ENCODE results near the gene EIF3K. TPM values are rescaled to one million over a fixed set of nuclear protein-coding genes. Genes with fewer than 3 reads are reported as not detected.

Gene EIF3K
- total and polyA plus RNA-seq, 2 of the 8 experiments (the other 6 are each of a cell fraction or from before 2014, with no cell fraction given), result 329 to 937 TPM

DNA sequence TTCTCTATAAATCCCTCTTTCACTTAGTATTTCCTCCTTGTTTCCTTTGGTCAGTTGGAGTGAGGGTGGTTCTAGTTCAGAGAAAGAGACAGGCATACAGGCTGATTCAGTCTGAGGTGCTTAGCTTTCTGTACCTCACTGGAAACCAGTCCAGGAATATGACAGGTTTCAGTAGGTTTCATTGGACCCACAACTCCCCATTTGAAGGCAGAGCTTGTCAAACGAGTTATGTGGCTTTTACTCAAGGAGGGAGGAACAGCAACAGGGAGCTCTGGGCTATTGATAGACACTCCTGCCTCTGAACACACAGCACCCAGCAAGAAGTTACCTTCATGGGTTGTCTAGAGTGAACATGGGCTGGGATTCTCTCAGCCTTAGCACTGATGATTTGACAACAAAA is 43.0 kb downstream of the EIF3K start:
- no peaks in the 10 kb centered on the region for H3K9me3 ChIP-seq (ENCODE audit: insufficient read depth in 2 of 2, low read depth in 1 of 2, low read length in 1 of 2)
- H3K36me3 ChIP-seq (ENCODE audit: control insufficient read depth in 2 of 4, insufficient read depth in 4 of 4, low read length in 3 of 4), result no peaks in the 10 kb centered on the region; a peak in 1 of 8 replicates
- H4K91ac ChIP-seq (replicated peaks; ENCODE audit: insufficient read length, low read length), result no peak overlapping the region
- TF ChIP-seq GTF2F1 (IDR thresholded peaks at IDR 0.05; ENCODE audit: borderline replicate concordance, low read depth, low read length), result no peak
- TF ChIP-seq, protein P1, sequence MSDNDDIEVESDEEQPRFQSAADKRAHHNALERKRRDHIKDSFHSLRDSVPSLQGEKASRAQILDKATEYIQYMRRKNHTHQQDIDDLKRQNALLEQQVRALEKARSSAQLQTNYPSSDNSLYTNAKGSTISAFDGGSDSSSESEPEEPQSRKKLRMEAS (IDR thresholded peaks at IDR 0.05), result no peak
- TF ChIP-seq SIRT6 (IDR thresholded peaks at IDR 0.05; ENCODE audit: low read length), result no peak
- TF ChIP-seq GABPA (IDR thresholded peaks at IDR 0.05; ENCODE audit: borderline replicate concordance, insufficient read depth, low read length), result no peak
- no peak for TF ChIP-seq CEBPB (IDR thresholded peaks at IDR 0.05; ENCODE audit: low read depth, low read length)
- no peak for TF ChIP-seq RFX5 (IDR thresholded peaks at IDR 0.05; ENCODE audit: borderline replicate concordance, low read depth, low read length)
- no peak for TF ChIP-seq YY1 (IDR thresholded peaks at IDR 0.05; ENCODE audit: low read depth, low read length)
- no peak for TF ChIP-seq KDM4A (IDR thresholded peaks at IDR 0.05; ENCODE audit: low read depth, low read length, severe bottlenecking)
- TF ChIP-seq ZNF274 (IDR thresholded peaks at IDR 0.05; ENCODE audit: borderline replicate concordance, extremely low read depth, low read length), result no peak
- no peak for TF ChIP-seq POU5F1 (IDR thresholded peaks at IDR 0.05; ENCODE audit: low read depth, low read length)
- no peak for TF ChIP-seq SAP30 (IDR thresholded peaks at IDR 0.05; ENCODE audit: insufficient read depth, insufficient replicate concordance, low read length)
- TF ChIP-seq BACH1 (IDR thresholded peaks at IDR 0.05; ENCODE audit: low read length), result no peak
- no peak for TF ChIP-seq CHD2 (IDR thresholded peaks at IDR 0.05; ENCODE audit: low read length)
- no peak for TF ChIP-seq NANOG (IDR thresholded peaks at IDR 0.05; ENCODE audit: insufficient read depth, low read depth, low read length, poor library complexity, severe bottlenecking)
- no peak for TF ChIP-seq JUN (IDR thresholded peaks at IDR 0.05; ENCODE audit: low read depth, low read length)
- no peak overlapping the region for H3K27ac ChIP-seq (ENCODE audit: low read depth, low read length)
- H3K23ac ChIP-seq (ENCODE audit: insufficient read length), result no peak overlapping the region
- no peak overlapping the region for H2BK15ac ChIP-seq (ENCODE audit: low read length)
- H2BK12ac ChIP-seq (ENCODE audit: low read depth, low read length), result no peak overlapping the region
- H4K5ac ChIP-seq (ENCODE audit: insufficient read length, low read depth, low read length), result no peak overlapping the region
- H2AK5ac ChIP-seq (ENCODE audit: low read depth, low read length), result no peak overlapping the region
- H3K9ac ChIP-seq (replicated peaks in 1 of 4; ENCODE audit: extremely low read depth in 1 of 4, low read depth in 3 of 4, low read length in 3 of 4), result no peak overlapping the region
- CTCF ChIA-PET (ENCODE audit: partially characterized antibody), result interaction anchor here (0.9 to 1.3 kb wide), 4 partner anchors 10 to 57 kb away, joined by 3 to 6 read pairs (median 4); no protein-coding TSS in a partner anchor
- peak overlapping the region; percentile 30 to 35; a peak in 2 of 4 replicates for H3K4me2 ChIP-seq (ENCODE audit: insufficient read depth in 1 of 2, low read depth in 2 of 2, low read length in 2 of 2)
- H2BK120ac ChIP-seq (replicated peaks; ENCODE audit: low read depth, low read length), result no peak overlapping the region
- H2BK20ac ChIP-seq (ENCODE audit: low read length), result no peak overlapping the region
- H2BK5ac ChIP-seq (ENCODE audit: low read depth, low read length), result no peak overlapping the region
- H3K4ac ChIP-seq (replicated peaks; ENCODE audit: insufficient read length, low read depth, low read length), result no peak overlapping the region
- no peaks in the 10 kb centered on the region for H3K27me3 ChIP-seq (replicated peaks in 1 of 4; ENCODE audit: control insufficient read depth in 3 of 4, extremely low read depth in 1 of 4, insufficient read depth in 3 of 4, low read length in 3 of 4)
- H4K8ac ChIP-seq (ENCODE audit: extremely low read depth, insufficient read depth, low read length), result no peak overlapping the region
- POLR2A ChIA-PET (ENCODE audit: partially characterized antibody), result interaction anchor here (1.2 to 21.5 kb wide), 6 partner anchors 9 to 44 kb away, joined by 4 to 495 read pairs (median 14); partner anchors contain the start of gene ACTN4
- WGBS, 2 experiments (ENCODE audit: extremely low coverage in 1 of 2, insufficient coverage in 1 of 2, insufficient read length in 1 of 2, insufficient replicate concordance in 2 of 2, low coverage in 1 of 2, low lambda C conversion rate in 2 of 2, missing lambda C conversion rate in 1 of 2), result 53% methylated on average over 1 of the region's 1 CpG; no CpG with 5 or more reads in 1 of the 2 experiments
- no peak overlapping the region for H3K56ac ChIP-seq (replicated peaks; ENCODE audit: insufficient read length, low read depth, low read length)
- H3K14ac ChIP-seq (ENCODE audit: insufficient read length), result no peak overlapping the region
- H2AFZ ChIP-seq (ENCODE audit: low read length), result no peak overlapping the region
- FAIRE-seq (no peak), DNase-seq (ENCODE audit: low read depth in 1 of 2, low spot score in 2 of 2) (no peak)
- H3K18ac ChIP-seq (ENCODE audit: extremely low read depth, low read length), result no peak overlapping the region
- peaks cover 11 to 47% of the 10 kb centered on the region in 2 experiments for H4K20me1 ChIP-seq (replicated peaks in 1 of 2; ENCODE audit: control insufficient read depth in 1 of 2, insufficient read depth in 2 of 2, low read length in 2 of 2)
- H3K4me1 ChIP-seq (replicated peaks in 1 of 4; ENCODE audit: control insufficient read depth in 3 of 4, insufficient read depth in 4 of 4, low read length in 3 of 4), result peaks cover 41 to 59% (median 49%) of the 10 kb centered on the region in 4 experiments
- peaks cover 14 to 91% of the 10 kb centered on the region in 2 experiments for H3K79me2 ChIP-seq (ENCODE audit: control insufficient read depth in 1 of 2, insufficient read depth in 2 of 2, low read length in 2 of 2)
- H3K4me3 ChIP-seq (ENCODE audit: extremely low read depth in 1 of 4, insufficient read depth in 2 of 4, low read depth in 3 of 4, low read length in 4 of 4), result no peak overlapping the region
- H3K23me2 ChIP-seq (ENCODE audit: low read depth, low read length), result no peaks in the 10 kb centered on the region
- peaks cover 30% of the 10 kb centered on the region for H3K79me1 ChIP-seq (ENCODE audit: low read depth, low read length)

All from H1 (cell line).